Measurements from ENCODE around the gene NPEPL1. TPM values are rescaled to one million over a fixed set of nuclear protein-coding genes. Genes with fewer than 3 reads are reported as not detected.
"Not testable (repeated sequence)": the region's sequence is repeated elsewhere in the genome, so short reads cannot be mapped to it uniquely, and the experiment has no call there.

NPEPL1 gene
- total RNA-seq, 1 donor from 2014 or later = 20.9 TPM

DNA sequence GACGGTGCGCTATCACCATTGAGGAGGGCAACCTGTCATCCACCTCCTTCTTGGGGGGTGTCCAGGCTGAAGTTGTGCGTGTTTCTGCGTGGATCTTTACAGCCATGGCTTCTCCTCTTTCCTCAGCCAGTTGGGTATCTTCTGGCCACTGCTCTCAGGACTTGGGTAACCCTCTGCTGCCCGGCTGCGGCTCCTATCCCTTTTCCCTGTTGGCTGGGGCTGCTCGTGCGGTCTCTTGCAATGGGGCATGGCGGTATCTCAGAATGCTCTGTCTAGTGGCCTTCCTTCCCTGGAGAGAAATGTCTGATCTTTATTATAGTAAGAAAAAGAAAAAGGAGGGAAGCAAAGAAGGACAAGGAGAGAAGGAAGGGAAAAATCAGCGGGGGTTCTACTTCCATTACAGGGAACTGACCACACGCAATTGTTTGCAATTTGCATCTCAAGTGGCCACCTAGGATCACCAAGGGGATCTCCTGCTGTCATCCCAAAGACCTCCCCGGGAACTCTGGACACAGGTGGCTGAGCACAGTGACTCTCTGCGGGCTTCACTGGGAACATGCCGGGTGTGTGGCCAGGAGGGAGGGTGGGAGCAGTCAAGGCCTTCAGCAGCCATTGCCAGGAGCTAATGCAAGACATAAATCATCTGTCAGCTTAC, 60.8 kb downstream of the NPEPL1 start:
- Histone ChIP-seq H3K36me3 (ENCODE audit: control insufficient read depth in 3 of 3, insufficient read depth in 3 of 3, low read length in 3 of 3) (no peaks in the 10 kb centered on the region), H3K27me3 (ENCODE audit: control insufficient read depth in 3 of 3, insufficient read depth in 3 of 3, low read length in 3 of 3) (peaks cover 10 to 22% (median 16%) of the 10 kb centered on the region in 3 donors), H3K4me1 (ENCODE audit: control insufficient read depth in 3 of 3, insufficient read depth in 3 of 3, low read length in 3 of 3) (no peaks in the 10 kb centered on the region), H3K4me3 (ENCODE audit: low read length in 3 of 3) (no peak overlapping the region), H3K9me3 (ENCODE audit: control insufficient read depth in 3 of 3, low read length in 3 of 3) (no peaks in the 10 kb centered on the region), H3K9ac (ENCODE audit: low read depth in 1 of 3, low read length in 3 of 3) (no peak overlapping the region), H3K27ac (ENCODE audit: low read depth, low read length) (no peak overlapping the region)

GRCh38 chr20:58753922-58754551, 61.4 kb downstream of the NPEPL1 start:
- Histone ChIP-seq H3K4me1 (ENCODE audit: control insufficient read depth in 3 of 3, insufficient read depth in 3 of 3, low read length in 3 of 3) (no peaks in the 10 kb centered on the region), H3K36me3 (ENCODE audit: control insufficient read depth in 3 of 3, insufficient read depth in 3 of 3, low read length in 3 of 3) (no peaks in the 10 kb centered on the region), H3K27me3 (ENCODE audit: control insufficient read depth in 3 of 3, insufficient read depth in 3 of 3, low read length in 3 of 3) (peaks cover 10 to 22% (median 16%) of the 10 kb centered on the region in 3 donors), H3K27ac (ENCODE audit: low read depth, low read length) (no peak overlapping the region), H3K9me3 (ENCODE audit: control insufficient read depth in 3 of 3, low read length in 3 of 3) (no peaks in the 10 kb centered on the region), H3K9ac (ENCODE audit: low read depth in 1 of 3, low read length in 3 of 3) (no peak overlapping the region), H3K4me3 (ENCODE audit: low read length in 3 of 3) (no peak overlapping the region)

DNA sequence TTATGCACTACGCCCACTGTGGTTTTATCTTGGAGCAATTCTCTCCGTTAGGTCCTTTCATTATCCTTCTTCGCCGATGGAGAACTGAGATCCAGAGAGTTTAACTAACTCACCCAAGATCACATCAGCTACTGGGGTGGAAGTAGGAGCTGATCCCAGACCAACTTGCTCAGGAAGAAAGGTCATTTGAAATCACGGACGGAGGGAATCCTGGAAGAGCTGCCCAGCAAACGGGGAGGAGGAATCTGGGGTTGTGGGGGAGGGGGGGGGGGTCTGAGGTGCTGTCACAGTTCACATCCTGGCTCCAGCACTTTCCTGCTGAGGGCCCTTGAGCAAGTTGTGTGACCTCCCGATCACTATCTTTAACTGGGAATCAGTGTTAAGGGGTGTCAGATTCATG, 62.0 kb downstream of the NPEPL1 start:
- no peaks in the 10 kb centered on the region for H3K9me3 ChIP-seq (ENCODE audit: control insufficient read depth in 3 of 3, low read length in 3 of 3)
- no peaks in the 10 kb centered on the region for H3K4me1 ChIP-seq (ENCODE audit: control insufficient read depth in 3 of 3, insufficient read depth in 3 of 3, low read length in 3 of 3)
- H3K36me3 ChIP-seq (ENCODE audit: control insufficient read depth in 3 of 3, insufficient read depth in 3 of 3, low read length in 3 of 3) = no peaks in the 10 kb centered on the region
- H3K4me3 ChIP-seq (ENCODE audit: low read length in 3 of 3) = no peak overlapping the region
- H3K27me3 ChIP-seq (ENCODE audit: control insufficient read depth in 3 of 3, insufficient read depth in 3 of 3, low read length in 3 of 3) = peaks cover 10 to 22% (median 16%) of the 10 kb centered on the region in 3 donors
- no peak overlapping the region for H3K9ac ChIP-seq (ENCODE audit: low read depth in 1 of 3, low read length in 3 of 3)
- no peak overlapping the region for H3K27ac ChIP-seq (ENCODE audit: low read depth, low read length)

GRCh38 chr20:58755062-58755697, 62.6 kb downstream of the NPEPL1 start:
- H3K9ac ChIP-seq (ENCODE audit: low read depth in 1 of 3, low read length in 3 of 3) = no peak overlapping the region
- H3K4me1 ChIP-seq (ENCODE audit: control insufficient read depth in 3 of 3, insufficient read depth in 3 of 3, low read length in 3 of 3) = no peaks in the 10 kb centered on the region
- H3K36me3 ChIP-seq (ENCODE audit: control insufficient read depth in 3 of 3, insufficient read depth in 3 of 3, low read length in 3 of 3) = no peaks in the 10 kb centered on the region
- peaks cover 10 to 20% (median 16%) of the 10 kb centered on the region in 3 donors for H3K27me3 ChIP-seq (ENCODE audit: control insufficient read depth in 3 of 3, insufficient read depth in 3 of 3, low read length in 3 of 3)
- no peak overlapping the region for H3K4me3 ChIP-seq (ENCODE audit: low read length in 3 of 3)
- no peak overlapping the region for H3K27ac ChIP-seq (ENCODE audit: low read depth, low read length)
- H3K9me3 ChIP-seq (ENCODE audit: control insufficient read depth in 3 of 3, low read length in 3 of 3) = no peaks in the 10 kb centered on the region

DNA sequence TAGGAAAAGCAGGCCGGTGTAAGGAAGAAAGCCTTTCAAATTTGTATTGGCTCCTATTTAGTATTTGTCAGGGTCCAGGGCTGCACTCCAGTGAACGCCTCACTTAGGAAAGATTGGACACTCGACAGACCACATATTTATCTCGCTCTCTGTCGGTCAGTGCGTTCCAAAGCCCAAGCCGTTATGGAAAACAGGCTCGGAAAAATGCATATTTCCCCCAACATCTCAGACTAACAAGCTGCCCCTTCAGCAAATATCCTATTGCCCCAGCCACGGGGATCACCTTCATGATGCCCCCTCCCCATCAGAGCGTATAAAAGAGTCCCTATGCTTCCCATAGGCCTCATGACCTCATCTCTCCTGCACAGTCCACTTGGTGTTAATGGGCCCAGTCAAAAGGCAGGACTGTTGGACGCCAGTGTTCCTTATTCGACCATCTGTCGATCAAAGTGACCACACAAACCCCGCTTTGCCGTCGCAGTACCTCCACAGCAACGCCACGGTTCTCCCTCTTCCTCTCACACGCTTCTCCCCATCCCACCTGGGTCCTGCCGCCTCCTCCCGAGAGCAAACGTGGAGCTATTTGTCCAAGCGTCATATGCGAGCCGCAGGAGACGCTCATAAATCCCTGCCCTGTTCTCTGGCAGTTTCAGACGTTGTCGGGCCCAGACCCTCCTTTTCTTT, 63.3 kb downstream of the NPEPL1 start:
- H3K4me3 ChIP-seq (ENCODE audit: low read length in 3 of 3) = no peak overlapping the region
- no peaks in the 10 kb centered on the region for H3K36me3 ChIP-seq (ENCODE audit: control insufficient read depth in 3 of 3, insufficient read depth in 3 of 3, low read length in 3 of 3)
- peaks cover 10 to 16% (median 11%) of the 10 kb centered on the region in 3 donors for H3K27me3 ChIP-seq (ENCODE audit: control insufficient read depth in 3 of 3, insufficient read depth in 3 of 3, low read length in 3 of 3)
- H3K9ac ChIP-seq (ENCODE audit: low read depth in 1 of 3, low read length in 3 of 3) = no peak overlapping the region
- no peak overlapping the region for H3K27ac ChIP-seq (ENCODE audit: low read depth, low read length)
- no peaks in the 10 kb centered on the region for H3K9me3 ChIP-seq (ENCODE audit: control insufficient read depth in 3 of 3, low read length in 3 of 3)
- no peaks in the 10 kb centered on the region for H3K4me1 ChIP-seq (ENCODE audit: control insufficient read depth in 3 of 3, insufficient read depth in 3 of 3, low read length in 3 of 3)

- Histone ChIP-seq H3K4me3 (ENCODE audit: low read length in 3 of 3) (no peak overlapping the region), H3K36me3 (ENCODE audit: control insufficient read depth in 3 of 3, insufficient read depth in 3 of 3, low read length in 3 of 3) (no peaks in the 10 kb centered on the region), H3K9me3 (ENCODE audit: control insufficient read depth in 3 of 3, low read length in 3 of 3) (no peaks in the 10 kb centered on the region), H3K4me1 (ENCODE audit: control insufficient read depth in 3 of 3, insufficient read depth in 3 of 3, low read length in 3 of 3) (no peaks in the 10 kb centered on the region), H3K27ac (ENCODE audit: low read depth, low read length) (no peak overlapping the region), H3K9ac (ENCODE audit: low read depth in 1 of 3, low read length in 3 of 3) (no peak overlapping the region), H3K27me3 (ENCODE audit: control insufficient read depth in 3 of 3, insufficient read depth in 3 of 3, low read length in 3 of 3) (peaks cover 10 to 15% (median 12%) of the 10 kb centered on the region in 3 donors)
These were observed 63.8 kb downstream of the NPEPL1 start for GRCh38 chr20:58756450-58756775.

- H3K36me3 ChIP-seq (ENCODE audit: control insufficient read depth in 3 of 3, insufficient read depth in 3 of 3, low read length in 3 of 3); H3K4me1 ChIP-seq (ENCODE audit: control insufficient read depth in 3 of 3, insufficient read depth in 3 of 3, low read length in 3 of 3); H3K9me3 ChIP-seq (ENCODE audit: control insufficient read depth in 3 of 3, low read length in 3 of 3); H3K4me3 ChIP-seq (ENCODE audit: low read length in 3 of 3); H3K9ac ChIP-seq (ENCODE audit: low read depth in 1 of 3, low read length in 3 of 3); H3K27ac ChIP-seq (ENCODE audit: low read depth, low read length): not testable (repeated sequence)
- H3K27me3 ChIP-seq (ENCODE audit: control insufficient read depth in 3 of 3, insufficient read depth in 3 of 3, low read length in 3 of 3) = peaks cover 9 to 18% (median 11%) of the 10 kb centered on the region in 3 donors
These were observed 65.0 kb downstream of the NPEPL1 start for GRCh38 chr20:58757647-58758046.

GRCh38 chr20:58759947-58760346, 67.3 kb downstream of the NPEPL1 start:
- Histone ChIP-seq H3K27me3 (ENCODE audit: control insufficient read depth in 3 of 3, insufficient read depth in 3 of 3, low read length in 3 of 3) (peaks cover 3 to 7% (median 7%) of the 10 kb centered on the region in 3 donors), H3K9me3 (ENCODE audit: control insufficient read depth in 3 of 3, low read length in 3 of 3) (peaks cover 0 to 2% (median 0%) of the 10 kb centered on the region in 3 donors)

GRCh38 chr20:58760856-58761255, 68.3 kb downstream of the NPEPL1 start:
- H3K4me1 ChIP-seq (ENCODE audit: control insufficient read depth in 3 of 3, insufficient read depth in 3 of 3, low read length in 3 of 3) = no peaks in the 10 kb centered on the region
- H3K4me3 ChIP-seq (ENCODE audit: low read length in 3 of 3) = no peak overlapping the region
- H3K36me3 ChIP-seq (ENCODE audit: control insufficient read depth in 3 of 3, insufficient read depth in 3 of 3, low read length in 3 of 3) = no peaks in the 10 kb centered on the region
- no peak overlapping the region for H3K9ac ChIP-seq (ENCODE audit: low read depth in 1 of 3, low read length in 3 of 3)
- H3K9me3 ChIP-seq (ENCODE audit: control insufficient read depth in 3 of 3, low read length in 3 of 3) = peaks cover 0 to 2% (median 0%) of the 10 kb centered on the region in 3 donors
- H3K27me3 ChIP-seq (ENCODE audit: control insufficient read depth in 3 of 3, insufficient read depth in 3 of 3, low read length in 3 of 3) = peaks cover 3 to 7% (median 5%) of the 10 kb centered on the region in 3 donors
- no peak overlapping the region for H3K27ac ChIP-seq (ENCODE audit: low read depth, low read length)

More at GRCh38 chr20:58759947-58760346, 67.3 kb downstream of the NPEPL1 start:
- Histone ChIP-seq H3K27ac (ENCODE audit: low read depth, low read length) (no peak overlapping the region), H3K4me1 (ENCODE audit: control insufficient read depth in 3 of 3, insufficient read depth in 3 of 3, low read length in 3 of 3) (no peaks in the 10 kb centered on the region), H3K36me3 (ENCODE audit: control insufficient read depth in 3 of 3, insufficient read depth in 3 of 3, low read length in 3 of 3) (no peaks in the 10 kb centered on the region), H3K9ac (ENCODE audit: low read depth in 1 of 3, low read length in 3 of 3) (no peak overlapping the region), H3K4me3 (ENCODE audit: low read length in 3 of 3) (no peak overlapping the region)

DNA sequence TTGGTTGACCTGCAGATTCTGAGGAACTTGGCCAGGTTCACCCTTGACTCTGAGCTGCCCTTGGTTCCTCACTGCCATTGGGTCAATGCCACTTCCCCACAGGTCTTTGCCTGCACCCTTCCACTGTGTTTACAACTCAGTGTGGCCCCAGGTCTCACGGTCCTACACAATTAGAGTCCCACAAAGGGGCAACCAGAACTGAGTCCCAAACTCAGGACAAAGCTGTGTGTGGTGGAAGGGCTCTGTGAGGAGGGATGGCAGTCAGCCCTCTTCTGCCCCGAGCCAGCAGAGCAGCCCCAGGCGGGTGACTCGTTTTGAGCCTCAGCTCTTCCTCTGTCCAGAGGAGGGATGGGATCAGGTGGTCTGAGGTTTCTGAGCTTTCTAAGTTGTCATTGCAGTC, 69.5 kb downstream of the NPEPL1 start:
- Histone ChIP-seq H3K27me3 (ENCODE audit: control insufficient read depth in 3 of 3, insufficient read depth in 3 of 3, low read length in 3 of 3) (peaks cover 4 to 10% (median 4%) of the 10 kb centered on the region in 3 donors), H3K27ac (ENCODE audit: low read depth, low read length) (no peak overlapping the region), H3K9me3 (ENCODE audit: control insufficient read depth in 3 of 3, low read length in 3 of 3) (peaks cover 0 to 2% (median 0%) of the 10 kb centered on the region in 3 donors), H3K36me3 (ENCODE audit: control insufficient read depth in 3 of 3, insufficient read depth in 3 of 3, low read length in 3 of 3) (no peaks in the 10 kb centered on the region), H3K9ac (ENCODE audit: low read depth in 1 of 3, low read length in 3 of 3) (no peak overlapping the region), H3K4me3 (ENCODE audit: low read length in 3 of 3) (no peak overlapping the region), H3K4me1 (ENCODE audit: control insufficient read depth in 3 of 3, insufficient read depth in 3 of 3, low read length in 3 of 3) (no peaks in the 10 kb centered on the region)

Data from skeletal muscle tissue (tissue), 4 donors.